Tibial artery (tissue), 4 donors: ENCODE data around the gene RPTOR.

ENCODE experiments used
- DNase-seq, 2 donors: peaks; one replicate each; pipeline ENCODE4 v3.0.0-alpha.2; 2019
- H3K27ac ChIP-seq, 2 donors: fragments of 200-600 bp; sonication (generic) in 1 of 2; 1 replicate in 1 of 2; 2 replicates in 1 of 2; pipeline ENCODE4 v1.5.1; 2018 to 2019; ENCODE audit warnings: mild to moderate bottlenecking in 1 of 2
- H3K27me3 ChIP-seq, 2 donors: fragments of 200-600 bp; sonication (generic) in 1 of 2; one replicate each; pipeline versions ENCODE4 v1.5.1 to v1.6.0; 2016 to 2019
- H3K36me3 ChIP-seq, 3 donors: fragments of 200-600 bp; sonication (generic) in 2 of 3; one replicate each; pipeline ENCODE4 v1.5.1; 2016 to 2019; ENCODE audit warnings: mild to moderate bottlenecking in 2 of 3
- H3K4me1 ChIP-seq, 4 donors: fragments of 200-600 bp; sonication (generic) in 2 of 4; 1 replicate in 3 of 4; 2 replicates in 1 of 4; pipeline ENCODE4 v1.5.1; 2016 to 2019
- H3K4me3 ChIP-seq, 2 donors: fragments of 200-600 bp; sonication (generic) in 1 of 2; 1 replicate in 1 of 2; 2 replicates in 1 of 2; pipeline ENCODE4 v1.5.1; 2018 to 2019; ENCODE audit warnings: mild to moderate bottlenecking in 2 of 2
- H3K9me3 ChIP-seq, 3 donors: fragments of 200-600 bp; sonication (generic) in 1 of 3; one replicate each; pipeline ENCODE4 v1.5.1; 2016 to 2019
- CTCF ChIP-seq, 2 experiments: fragments of 200-600 bp in 1 of 2; fragments of 450-650 bp in 1 of 2; IDR thresholded peaks; one replicate each; pipeline ENCODE4 v1.5.1; 2017 to 2019; ENCODE audit warnings: antibody characterized with exemption in 2 of 2, mild to moderate bottlenecking in 1 of 2, moderate library complexity in 1 of 2
- intact Hi-C: fragments of 100-400 bp; cut with DNase I; formaldehyde crosslinking; loops from one replicate; pipeline ENCODE4 v1.15.0; 2023; ENCODE audit warnings: low total_unique reads

Gene RPTOR

GRCh38 chr17:80604670-80605010 is 60.0 kb downstream of the RPTOR start:
- DNase-seq, result no peak
- intact Hi-C loops, result no loop called here
- Histone ChIP-seq H3K4me1 (no peaks in the 10 kb centered on the region), H3K36me3 (no peaks in the 10 kb centered on the region), H3K27ac (no peak overlapping the region), H3K4me3 (no peak overlapping the region), H3K27me3 (no peaks in the 10 kb centered on the region), H3K9me3 (no peaks in the 10 kb centered on the region)
- no peak for TF ChIP-seq CTCF (IDR thresholded peaks at IDR 0.05)

GRCh38 chr17:80605326-80606066 is 60.9 kb downstream of the RPTOR start:
- intact Hi-C loops, result no loop called here
- Histone ChIP-seq H3K9me3 (no peaks in the 10 kb centered on the region), H3K27ac (no peak overlapping the region), H3K27me3 (no peaks in the 10 kb centered on the region), H3K4me3 (no peak overlapping the region), H3K36me3 (no peaks in the 10 kb centered on the region), H3K4me1 (no peaks in the 10 kb centered on the region)
- TF ChIP-seq CTCF (IDR thresholded peaks at IDR 0.05), result no peak
- no peak for DNase-seq

- no peak overlapping the region for H3K4me3 ChIP-seq
- intact Hi-C loops, result no loop called here
- no peaks in the 10 kb centered on the region for H3K36me3 ChIP-seq
- no peak for TF ChIP-seq CTCF (IDR thresholded peaks at IDR 0.05)
- no peak for DNase-seq
- H3K9me3 ChIP-seq, result no peaks in the 10 kb centered on the region
- no peaks in the 10 kb centered on the region for H3K27me3 ChIP-seq
- H3K27ac ChIP-seq, result no peak overlapping the region
- no peaks in the 10 kb centered on the region for H3K4me1 ChIP-seq
Measured at GRCh38 chr17:80608326-80608725, 63.7 kb downstream of the RPTOR start.

GRCh38 chr17:80609757-80610156 is 65.1 kb downstream of the RPTOR start:
- intact Hi-C loops, result no loop called here

GRCh38 chr17:80611816-80612215 is 67.2 kb downstream of the RPTOR start:
- Histone ChIP-seq H3K36me3 (no peaks in the 10 kb centered on the region), H3K27me3 (no peaks in the 10 kb centered on the region), H3K4me1 (no peaks in the 10 kb centered on the region), H3K9me3 (no peaks in the 10 kb centered on the region), H3K4me3 (no peak overlapping the region), H3K27ac (no peak overlapping the region)
- TF ChIP-seq CTCF (IDR thresholded peaks at IDR 0.05), result no peak
- intact Hi-C loops, result no loop called here
- DNase-seq, result no peak

More at GRCh38 chr17:80609757-80610156, 65.1 kb downstream of the RPTOR start:
- Histone ChIP-seq H3K27ac (no peak overlapping the region), H3K27me3 (no peaks in the 10 kb centered on the region), H3K4me1 (no peaks in the 10 kb centered on the region), H3K36me3 (no peaks in the 10 kb centered on the region), H3K4me3 (no peak overlapping the region), H3K9me3 (no peaks in the 10 kb centered on the region)
- TF ChIP-seq CTCF (IDR thresholded peaks at IDR 0.05), result no peak
- no peak for DNase-seq
